WTC11 (cell line): Measurements from ENCODE around the gene ANTXR2. TPM values are rescaled to one million over a fixed set of nuclear protein-coding genes. Genes with fewer than 3 reads are reported as not detected.

Experiments used
- ATAC-seq: fragments of 200-7000 bp; cut with Tn5 transposase; 2 replicates; pipeline ENCODE4 v1.10.0; 2021; ENCODE audit warnings: mild to moderate bottlenecking, moderate library complexity
- CTCF ChIA-PET: fragments of 300-600 bp; sonication (Branson Sonifier 250); formaldehyde crosslinking; loops from one replicate; lab custom pipeline; 2021; ENCODE audit warnings: antibody characterized with exemption; lab: Charles Lee
- POLR2A ChIA-PET: fragments of 350-600 bp; sonication (Branson Sonifier 250); formaldehyde crosslinking; loops from one replicate; lab custom pipeline; 2021; ENCODE audit warnings: antibody characterized with exemption; lab: Charles Lee
- DNase-seq: peaks from one replicate; pipeline ENCODE4 v3.0.0; 2021; ENCODE audit warnings: low spot score
- H3K27ac Mint-ChIP-seq: 2 replicates; pipeline ENCODE4 v1.8.0; 2021; ENCODE audit warnings: mixed read lengths
- H3K27me3 Mint-ChIP-seq: 2 replicates; pipeline ENCODE4 v1.8.0; 2021; ENCODE audit warnings: low read depth, mild to moderate bottlenecking, moderate library complexity, mixed read lengths
- H3K36me3 Mint-ChIP-seq: 2 replicates; pipeline ENCODE4 v1.8.0; 2021; ENCODE audit warnings: mixed read lengths
- H3K4me1 Mint-ChIP-seq: 2 replicates; pipeline ENCODE4 v1.8.0; 2022; ENCODE audit warnings: mixed read lengths
- H3K4me3 Mint-ChIP-seq: 2 replicates; pipeline ENCODE4 v1.8.0; 2021; ENCODE audit warnings: mild to moderate bottlenecking, moderate library complexity, mixed read lengths
- H3K9me3 Mint-ChIP-seq: 2 replicates; pipeline ENCODE4 v1.8.0; 2021; ENCODE audit warnings: mixed read lengths
- CBFB ChIP-seq: sonication (generic); formaldehyde crosslinking; IDR thresholded peaks from 2 replicates; pipeline ENCODE4 v1.8.1; 2022; ENCODE audit warnings: mild to moderate bottlenecking, low read depth, missing genetic modification reagents
- FOXP1 ChIP-seq: sonication (generic); formaldehyde crosslinking; IDR thresholded peaks from 2 replicates; pipeline ENCODE4 v1.8.0; 2022; ENCODE audit warnings: missing genetic modification reagents, mild to moderate bottlenecking, moderate library complexity, borderline replicate concordance
- GRHL2 ChIP-seq: fragments of 250-450 bp; sonication (Bioruptor Pico); IDR thresholded peaks from 2 replicates; pipeline ENCODE4 v1.8.0; 2022; ENCODE audit warnings: mild to moderate bottlenecking, moderate library complexity; ENCODE audit not compliant: insufficient replicate concordance, severe bottlenecking
- JUN ChIP-seq: sonication (generic); formaldehyde crosslinking; IDR thresholded peaks from 2 replicates; pipeline ENCODE4 v1.8.0; 2023; ENCODE audit warnings: mild to moderate bottlenecking, missing genetic modification reagents
- NR1H2 ChIP-seq: sonication (generic); formaldehyde crosslinking; IDR thresholded peaks from 2 replicates; pipeline ENCODE4 v1.9.0; 2021; ENCODE audit warnings: mild to moderate bottlenecking, moderate library complexity, missing genetic modification reagents
- SOX15 ChIP-seq: fragments of 250-450 bp; sonication (Bioruptor Pico); IDR thresholded peaks from 2 replicates; pipeline ENCODE4 v1.9.0; 2021; ENCODE audit warnings: mild to moderate bottlenecking
- TP53 ChIP-seq: sonication (generic); formaldehyde crosslinking; IDR thresholded peaks from 2 replicates; pipeline ENCODE4 v1.8.1; 2023; ENCODE audit warnings: mild to moderate bottlenecking, missing genetic modification reagents
- ZNF121 ChIP-seq: sonication (generic); formaldehyde crosslinking; IDR thresholded peaks from 2 replicates; pipeline ENCODE4 v1.8.0; 2023; ENCODE audit warnings: missing genetic modification reagents
- ZNF232 ChIP-seq: sonication (generic); formaldehyde crosslinking; IDR thresholded peaks from 2 replicates; pipeline ENCODE4 v1.8.0; 2022; ENCODE audit warnings: mild to moderate bottlenecking, missing genetic modification reagents
- ZNF396 ChIP-seq: fragments of 250-450 bp; sonication (Bioruptor Pico); IDR thresholded peaks from 2 replicates; pipeline ENCODE4 v1.8.0; 2021; ENCODE audit warnings: mild to moderate bottlenecking, moderate library complexity, borderline replicate concordance
- ZNF423 ChIP-seq: fragments of 250-450 bp; sonication (Bioruptor Pico); IDR thresholded peaks from 2 replicates; pipeline ENCODE4 v2.1.2; 2022; ENCODE audit warnings: mild to moderate bottlenecking, moderate library complexity
- ZNF671 ChIP-seq: fragments of 250-450 bp; sonication (Bioruptor Pico); IDR thresholded peaks from 2 replicates; pipeline ENCODE4 v1.8.0; 2021; ENCODE audit warnings: mild to moderate bottlenecking
- total RNA-seq: library from RNA; stranded (reverse); gene quantifications from 3 replicates; pipeline ENCODE4 v1.2.3, GENCODE V29; 2021
- TF ChIP-seq, protein P1 (sequence below): sonication (generic); formaldehyde crosslinking; IDR thresholded peaks from 2 replicates; pipeline ENCODE4 v1.8.0; 2023; ENCODE audit warnings: missing genetic modification reagents
- TF ChIP-seq, protein P2 (sequence below): sonication (generic); formaldehyde crosslinking; IDR thresholded peaks from 2 replicates; pipeline ENCODE4 v1.8.1; 2022; ENCODE audit warnings: missing genetic modification reagents, borderline replicate concordance
- TF ChIP-seq, protein P3 (sequence below): fragments of 250-450 bp; sonication (Bioruptor Pico); IDR thresholded peaks from 2 replicates; pipeline ENCODE4 v1.9.0; 2021; ENCODE audit warnings: mild to moderate bottlenecking, borderline replicate concordance
- TF ChIP-seq, protein P4 (sequence below): fragments of 200-600 bp; IDR thresholded peaks from 2 replicates; pipeline ENCODE4 v1.8.0; 2022; ENCODE audit warnings: antibody characterized with exemption
- TF ChIP-seq, protein P5 (sequence below): sonication (generic); formaldehyde crosslinking; IDR thresholded peaks from 2 replicates; pipeline ENCODE4 v1.8.0; 2023; ENCODE audit warnings: mild to moderate bottlenecking, missing genetic modification reagents

ANTXR2 gene
- total RNA-seq, 1 experiment from 2014 or later, result 9.9 TPM

DNA sequence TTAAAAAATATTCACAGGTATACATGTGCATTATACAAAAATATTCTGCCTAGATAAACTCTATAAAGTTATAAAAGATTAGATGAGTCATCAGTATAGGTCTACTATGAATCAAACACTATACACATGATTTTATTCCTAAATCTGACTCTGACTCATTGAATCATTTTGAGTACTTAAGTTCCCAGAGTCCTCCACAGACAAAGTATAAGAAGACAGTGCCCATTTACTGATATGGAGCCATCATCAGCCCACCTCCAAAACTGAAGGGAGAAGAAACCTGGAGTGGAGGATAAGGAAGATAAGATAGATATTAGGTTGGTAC, 28.7 kb upstream of the ANTXR2 start:
- DNase-seq (no peak), ATAC-seq (no peak)
- Mint-ChIP-seq H3K4me3 (no peak overlapping the region), H3K9me3 (peaks cover 12% of the 10 kb centered on the region), H3K27ac (no peak overlapping the region), H3K4me1 (no peaks in the 10 kb centered on the region), H3K36me3 (no peaks in the 10 kb centered on the region), H3K27me3 (no peaks in the 10 kb centered on the region; the same call in 1 of the 2 replicates)
- ChIA-PET POLR2A (no interaction called here), CTCF (no interaction called here)
- TF ChIP-seq FOXP1 (CRISPR knock-in tag) (no peak), TP53 (CRISPR knock-in tag) (no peak), SOX15 (CRISPR knock-in tag) (no peak), ZNF121 (CRISPR knock-in tag) (no peak), GRHL2 (no peak), NR1H2 (CRISPR knock-in tag) (no peak)
- TF ChIP-seq, protein P1, sequence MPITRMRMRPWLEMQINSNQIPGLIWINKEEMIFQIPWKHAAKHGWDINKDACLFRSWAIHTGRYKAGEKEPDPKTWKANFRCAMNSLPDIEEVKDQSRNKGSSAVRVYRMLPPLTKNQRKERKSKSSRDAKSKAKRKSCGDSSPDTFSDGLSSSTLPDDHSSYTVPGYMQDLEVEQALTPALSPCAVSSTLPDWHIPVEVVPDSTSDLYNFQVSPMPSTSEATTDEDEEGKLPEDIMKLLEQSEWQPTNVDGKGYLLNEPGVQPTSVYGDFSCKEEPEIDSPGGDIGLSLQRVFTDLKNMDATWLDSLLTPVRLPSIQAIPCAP, result no peak
- TF ChIP-seq, protein P2, sequence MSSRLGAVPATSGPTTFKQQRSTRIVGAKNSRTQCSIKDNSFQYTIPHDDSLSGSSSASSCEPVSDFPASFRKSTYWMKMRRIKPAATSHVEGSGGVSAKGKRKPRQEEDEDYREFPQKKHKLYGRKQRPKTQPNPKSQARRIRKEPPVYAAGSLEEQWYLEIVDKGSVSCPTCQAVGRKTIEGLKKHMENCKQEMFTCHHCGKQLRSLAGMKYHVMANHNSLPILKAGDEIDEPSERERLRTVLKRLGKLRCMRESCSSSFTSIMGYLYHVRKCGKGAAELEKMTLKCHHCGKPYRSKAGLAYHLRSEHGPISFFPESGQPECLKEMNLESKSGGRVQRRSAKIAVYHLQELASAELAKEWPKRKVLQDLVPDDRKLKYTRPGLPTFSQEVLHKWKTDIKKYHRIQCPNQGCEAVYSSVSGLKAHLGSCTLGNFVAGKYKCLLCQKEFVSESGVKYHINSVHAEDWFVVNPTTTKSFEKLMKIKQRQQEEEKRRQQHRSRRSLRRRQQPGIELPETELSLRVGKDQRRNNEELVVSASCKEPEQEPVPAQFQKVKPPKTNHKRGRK (CRISPR knock-in tag), result no peak
- TF ChIP-seq, protein P3, sequence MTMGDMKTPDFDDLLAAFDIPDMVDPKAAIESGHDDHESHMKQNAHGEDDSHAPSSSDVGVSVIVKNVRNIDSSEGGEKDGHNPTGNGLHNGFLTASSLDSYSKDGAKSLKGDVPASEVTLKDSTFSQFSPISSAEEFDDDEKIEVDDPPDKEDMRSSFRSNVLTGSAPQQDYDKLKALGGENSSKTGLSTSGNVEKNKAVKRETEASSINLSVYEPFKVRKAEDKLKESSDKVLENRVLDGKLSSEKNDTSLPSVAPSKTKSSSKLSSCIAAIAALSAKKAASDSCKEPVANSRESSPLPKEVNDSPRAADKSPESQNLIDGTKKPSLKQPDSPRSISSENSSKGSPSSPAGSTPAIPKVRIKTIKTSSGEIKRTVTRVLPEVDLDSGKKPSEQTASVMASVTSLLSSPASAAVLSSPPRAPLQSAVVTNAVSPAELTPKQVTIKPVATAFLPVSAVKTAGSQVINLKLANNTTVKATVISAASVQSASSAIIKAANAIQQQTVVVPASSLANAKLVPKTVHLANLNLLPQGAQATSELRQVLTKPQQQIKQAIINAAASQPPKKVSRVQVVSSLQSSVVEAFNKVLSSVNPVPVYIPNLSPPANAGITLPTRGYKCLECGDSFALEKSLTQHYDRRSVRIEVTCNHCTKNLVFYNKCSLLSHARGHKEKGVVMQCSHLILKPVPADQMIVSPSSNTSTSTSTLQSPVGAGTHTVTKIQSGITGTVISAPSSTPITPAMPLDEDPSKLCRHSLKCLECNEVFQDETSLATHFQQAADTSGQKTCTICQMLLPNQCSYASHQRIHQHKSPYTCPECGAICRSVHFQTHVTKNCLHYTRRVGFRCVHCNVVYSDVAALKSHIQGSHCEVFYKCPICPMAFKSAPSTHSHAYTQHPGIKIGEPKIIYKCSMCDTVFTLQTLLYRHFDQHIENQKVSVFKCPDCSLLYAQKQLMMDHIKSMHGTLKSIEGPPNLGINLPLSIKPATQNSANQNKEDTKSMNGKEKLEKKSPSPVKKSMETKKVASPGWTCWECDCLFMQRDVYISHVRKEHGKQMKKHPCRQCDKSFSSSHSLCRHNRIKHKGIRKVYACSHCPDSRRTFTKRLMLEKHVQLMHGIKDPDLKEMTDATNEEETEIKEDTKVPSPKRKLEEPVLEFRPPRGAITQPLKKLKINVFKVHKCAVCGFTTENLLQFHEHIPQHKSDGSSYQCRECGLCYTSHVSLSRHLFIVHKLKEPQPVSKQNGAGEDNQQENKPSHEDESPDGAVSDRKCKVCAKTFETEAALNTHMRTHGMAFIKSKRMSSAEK (CRISPR knock-in tag), result no peak
- TF ChIP-seq, protein P4, sequence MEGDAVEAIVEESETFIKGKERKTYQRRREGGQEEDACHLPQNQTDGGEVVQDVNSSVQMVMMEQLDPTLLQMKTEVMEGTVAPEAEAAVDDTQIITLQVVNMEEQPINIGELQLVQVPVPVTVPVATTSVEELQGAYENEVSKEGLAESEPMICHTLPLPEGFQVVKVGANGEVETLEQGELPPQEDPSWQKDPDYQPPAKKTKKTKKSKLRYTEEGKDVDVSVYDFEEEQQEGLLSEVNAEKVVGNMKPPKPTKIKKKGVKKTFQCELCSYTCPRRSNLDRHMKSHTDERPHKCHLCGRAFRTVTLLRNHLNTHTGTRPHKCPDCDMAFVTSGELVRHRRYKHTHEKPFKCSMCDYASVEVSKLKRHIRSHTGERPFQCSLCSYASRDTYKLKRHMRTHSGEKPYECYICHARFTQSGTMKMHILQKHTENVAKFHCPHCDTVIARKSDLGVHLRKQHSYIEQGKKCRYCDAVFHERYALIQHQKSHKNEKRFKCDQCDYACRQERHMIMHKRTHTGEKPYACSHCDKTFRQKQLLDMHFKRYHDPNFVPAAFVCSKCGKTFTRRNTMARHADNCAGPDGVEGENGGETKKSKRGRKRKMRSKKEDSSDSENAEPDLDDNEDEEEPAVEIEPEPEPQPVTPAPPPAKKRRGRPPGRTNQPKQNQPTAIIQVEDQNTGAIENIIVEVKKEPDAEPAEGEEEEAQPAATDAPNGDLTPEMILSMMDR, result no peak

DNA sequence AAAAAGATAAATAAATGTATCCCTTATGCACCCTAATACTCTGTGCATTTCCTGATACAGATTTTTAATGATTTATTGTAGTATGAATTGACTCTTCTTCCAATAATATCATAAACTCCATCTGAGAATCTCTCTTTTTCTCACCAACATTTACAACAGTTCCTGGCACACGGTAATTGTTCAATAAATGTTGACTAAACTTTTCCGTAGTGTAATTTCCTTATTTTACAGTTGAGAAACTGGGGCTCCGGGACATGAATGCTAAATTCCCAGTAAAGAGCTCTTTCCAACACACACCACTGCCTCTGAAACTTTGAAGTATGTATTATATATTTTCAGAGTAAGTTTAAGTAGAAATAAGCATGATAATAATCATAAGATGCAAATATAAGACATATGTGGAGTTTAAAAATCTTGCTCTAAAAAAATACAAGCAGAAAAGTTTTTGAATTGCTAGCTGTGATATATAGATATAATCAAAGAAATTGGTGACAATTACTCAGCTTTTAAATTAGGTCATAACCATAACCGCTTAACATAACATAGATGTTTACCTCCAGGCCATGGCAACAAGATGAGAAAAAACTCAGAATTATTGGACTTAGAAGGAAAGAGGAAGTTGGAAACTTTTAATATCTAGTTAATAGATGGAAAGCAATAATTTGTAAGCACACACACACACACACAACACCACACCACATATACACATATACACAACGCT, 28.2 kb upstream of the ANTXR2 start:
- TF ChIP-seq CBFB (CRISPR knock-in tag) (no peak), JUN (CRISPR knock-in tag) (no peak), ZNF396 (CRISPR knock-in tag) (no peak), ZNF671 (CRISPR knock-in tag) (no peak), ZNF423 (CRISPR knock-in tag) (no peak), ZNF232 (CRISPR knock-in tag) (no peak), NR1H2 (CRISPR knock-in tag) (no peak)
- TF ChIP-seq, protein P5, sequence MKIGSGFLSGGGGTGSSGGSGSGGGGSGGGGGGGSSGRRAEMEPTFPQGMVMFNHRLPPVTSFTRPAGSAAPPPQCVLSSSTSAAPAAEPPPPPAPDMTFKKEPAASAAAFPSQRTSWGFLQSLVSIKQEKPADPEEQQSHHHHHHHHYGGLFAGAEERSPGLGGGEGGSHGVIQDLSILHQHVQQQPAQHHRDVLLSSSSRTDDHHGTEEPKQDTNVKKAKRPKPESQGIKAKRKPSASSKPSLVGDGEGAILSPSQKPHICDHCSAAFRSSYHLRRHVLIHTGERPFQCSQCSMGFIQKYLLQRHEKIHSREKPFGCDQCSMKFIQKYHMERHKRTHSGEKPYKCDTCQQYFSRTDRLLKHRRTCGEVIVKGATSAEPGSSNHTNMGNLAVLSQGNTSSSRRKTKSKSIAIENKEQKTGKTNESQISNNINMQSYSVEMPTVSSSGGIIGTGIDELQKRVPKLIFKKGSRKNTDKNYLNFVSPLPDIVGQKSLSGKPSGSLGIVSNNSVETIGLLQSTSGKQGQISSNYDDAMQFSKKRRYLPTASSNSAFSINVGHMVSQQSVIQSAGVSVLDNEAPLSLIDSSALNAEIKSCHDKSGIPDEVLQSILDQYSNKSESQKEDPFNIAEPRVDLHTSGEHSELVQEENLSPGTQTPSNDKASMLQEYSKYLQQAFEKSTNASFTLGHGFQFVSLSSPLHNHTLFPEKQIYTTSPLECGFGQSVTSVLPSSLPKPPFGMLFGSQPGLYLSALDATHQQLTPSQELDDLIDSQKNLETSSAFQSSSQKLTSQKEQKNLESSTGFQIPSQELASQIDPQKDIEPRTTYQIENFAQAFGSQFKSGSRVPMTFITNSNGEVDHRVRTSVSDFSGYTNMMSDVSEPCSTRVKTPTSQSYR (CRISPR knock-in tag), result no peak
- TF ChIP-seq, all 79 proteins: peak for 0
- CTCF ChIA-PET, result no interaction called here
- H3K9me3 Mint-ChIP-seq, result peaks cover 7% of the 10 kb centered on the region
- ATAC-seq, result no peak
- H3K27ac Mint-ChIP-seq, result no peak overlapping the region
- H3K4me3 Mint-ChIP-seq, result no peak overlapping the region
- POLR2A ChIA-PET, result no interaction called here
- H3K4me1 Mint-ChIP-seq, result no peaks in the 10 kb centered on the region
- no peaks in the 10 kb centered on the region for H3K36me3 Mint-ChIP-seq
- H3K27me3 Mint-ChIP-seq, result no peaks in the 10 kb centered on the region; the same call in 1 of the 2 replicates
- DNase-seq, result no peak
